WTC11 (cell line): Measurements from ENCODE around the gene STARD13. TPM values are rescaled to one million over a fixed set of nuclear protein-coding genes. Genes with fewer than 3 reads are reported as not detected.

Experiments
- ATAC-seq: fragments of 200-7000 bp; cut with Tn5 transposase; 2 replicates; pipeline ENCODE4 v1.10.0; 2021; ENCODE audit warnings: mild to moderate bottlenecking, moderate library complexity
- CTCF ChIA-PET: fragments of 300-600 bp; sonication (Branson Sonifier 250); formaldehyde crosslinking; loops from one replicate; lab custom pipeline; 2021; ENCODE audit warnings: antibody characterized with exemption; lab: Charles Lee
- POLR2A ChIA-PET: fragments of 350-600 bp; sonication (Branson Sonifier 250); formaldehyde crosslinking; loops from one replicate; lab custom pipeline; 2021; ENCODE audit warnings: antibody characterized with exemption; lab: Charles Lee
- DNase-seq: peaks from one replicate; pipeline ENCODE4 v3.0.0; 2021; ENCODE audit warnings: low spot score
- H3K27ac Mint-ChIP-seq: 2 replicates; pipeline ENCODE4 v1.8.0; 2021; ENCODE audit warnings: mixed read lengths
- H3K27me3 Mint-ChIP-seq: 2 replicates; pipeline ENCODE4 v1.8.0; 2021; ENCODE audit warnings: low read depth, mild to moderate bottlenecking, moderate library complexity, mixed read lengths
- H3K36me3 Mint-ChIP-seq: 2 replicates; pipeline ENCODE4 v1.8.0; 2021; ENCODE audit warnings: mixed read lengths
- H3K4me1 Mint-ChIP-seq: 2 replicates; pipeline ENCODE4 v1.8.0; 2022; ENCODE audit warnings: mixed read lengths
- H3K4me3 Mint-ChIP-seq: 2 replicates; pipeline ENCODE4 v1.8.0; 2021; ENCODE audit warnings: mild to moderate bottlenecking, moderate library complexity, mixed read lengths
- H3K9me3 Mint-ChIP-seq: 2 replicates; pipeline ENCODE4 v1.8.0; 2021; ENCODE audit warnings: mixed read lengths
- AFF4 ChIP-seq: sonication (generic); formaldehyde crosslinking; IDR thresholded peaks from 2 replicates; pipeline ENCODE4 v1.8.1; 2023; ENCODE audit warnings: mild to moderate bottlenecking, missing genetic modification reagents, borderline replicate concordance
- ATF6 ChIP-seq: sonication (generic); formaldehyde crosslinking; IDR thresholded peaks from 2 replicates; pipeline ENCODE4 v1.8.1; 2023; ENCODE audit warnings: mild to moderate bottlenecking, missing genetic modification reagents
- E2F5 ChIP-seq: sonication (generic); formaldehyde crosslinking; IDR thresholded peaks from 2 replicates; pipeline ENCODE4 v1.8.1; 2022; ENCODE audit warnings: mild to moderate bottlenecking, moderate library complexity, missing genetic modification reagents
- EMX1 ChIP-seq: fragments of 250-450 bp; sonication (Bioruptor Pico); IDR thresholded peaks from 2 replicates; pipeline ENCODE4 v1.8.0; 2021; ENCODE audit warnings: mild to moderate bottlenecking
- HMGXB4 ChIP-seq: sonication (generic); formaldehyde crosslinking; IDR thresholded peaks from 2 replicates; pipeline ENCODE4 v1.8.1; 2023; ENCODE audit warnings: mild to moderate bottlenecking, moderate library complexity, missing genetic modification reagents
- JAZF1 ChIP-seq: fragments of 250-450 bp; sonication (Bioruptor Pico); IDR thresholded peaks from 2 replicates; pipeline ENCODE4 v1.9.0; 2021; ENCODE audit warnings: moderate library complexity, mild to moderate bottlenecking, inconsistent platforms
- KAT7 ChIP-seq: sonication (generic); formaldehyde crosslinking; IDR thresholded peaks from 2 replicates; pipeline ENCODE4 v1.8.1; 2023; ENCODE audit warnings: missing genetic modification reagents, mild to moderate bottlenecking, borderline replicate concordance
- MXD4 ChIP-seq: fragments of 250-450 bp; sonication (Bioruptor Pico); IDR thresholded peaks from 2 replicates; pipeline ENCODE4 v1.8.0; 2021; ENCODE audit warnings: mild to moderate bottlenecking, moderate library complexity, borderline replicate concordance
- NFATC4 ChIP-seq: fragments of 250-450 bp; sonication (Bioruptor Pico); IDR thresholded peaks from 2 replicates; pipeline ENCODE4 v1.9.0; 2021; ENCODE audit warnings: mild to moderate bottlenecking
- NFE2L1 ChIP-seq: sonication (generic); formaldehyde crosslinking; IDR thresholded peaks from 2 replicates; pipeline ENCODE4 v1.8.1; 2023; ENCODE audit warnings: missing genetic modification reagents
- NR2C2 ChIP-seq: sonication (generic); formaldehyde crosslinking; IDR thresholded peaks from 2 replicates; pipeline ENCODE4 v1.8.0; 2022; ENCODE audit warnings: mild to moderate bottlenecking, missing genetic modification reagents
- OVOL2 ChIP-seq: fragments of 250-450 bp; sonication (Bioruptor Pico); IDR thresholded peaks from 2 replicates; pipeline ENCODE4 v1.9.0; 2021; ENCODE audit warnings: mild to moderate bottlenecking, borderline replicate concordance
- PRDM15 ChIP-seq: sonication (generic); formaldehyde crosslinking; IDR thresholded peaks from 2 replicates; pipeline ENCODE4 v1.8.0; 2022; ENCODE audit warnings: missing genetic modification reagents
- TP53 ChIP-seq: sonication (generic); formaldehyde crosslinking; IDR thresholded peaks from 2 replicates; pipeline ENCODE4 v1.8.1; 2023; ENCODE audit warnings: mild to moderate bottlenecking, missing genetic modification reagents
- ZNF138 ChIP-seq: sonication (generic); formaldehyde crosslinking; conservative IDR thresholded peaks from 2 replicates; pipeline ENCODE4 v1.8.1; 2022; ENCODE audit warnings: mild to moderate bottlenecking, moderate library complexity, missing genetic modification reagents
- ZNF263 ChIP-seq: sonication (generic); formaldehyde crosslinking; IDR thresholded peaks from 2 replicates; pipeline ENCODE4 v1.8.1; 2022; ENCODE audit warnings: low read depth, mild to moderate bottlenecking, moderate library complexity, missing genetic modification reagents
- ZNF317 ChIP-seq: sonication (generic); formaldehyde crosslinking; IDR thresholded peaks from 2 replicates; pipeline ENCODE4 v1.8.1; 2023; ENCODE audit warnings: low read depth, mild to moderate bottlenecking, moderate library complexity, missing genetic modification reagents, borderline replicate concordance
- total RNA-seq: library from RNA; stranded (reverse); gene quantifications from 3 replicates; pipeline ENCODE4 v1.2.3, GENCODE V29; 2021
- TF ChIP-seq, protein P1 (sequence below): sonication (generic); formaldehyde crosslinking; IDR thresholded peaks from 2 replicates; pipeline ENCODE4 v1.8.1; 2022; ENCODE audit warnings: low read depth, mild to moderate bottlenecking, moderate library complexity, missing genetic modification reagents, borderline replicate concordance

Gene STARD13
- total RNA-seq, 1 experiment from 2014 or later: 4.4 TPM

DNA sequence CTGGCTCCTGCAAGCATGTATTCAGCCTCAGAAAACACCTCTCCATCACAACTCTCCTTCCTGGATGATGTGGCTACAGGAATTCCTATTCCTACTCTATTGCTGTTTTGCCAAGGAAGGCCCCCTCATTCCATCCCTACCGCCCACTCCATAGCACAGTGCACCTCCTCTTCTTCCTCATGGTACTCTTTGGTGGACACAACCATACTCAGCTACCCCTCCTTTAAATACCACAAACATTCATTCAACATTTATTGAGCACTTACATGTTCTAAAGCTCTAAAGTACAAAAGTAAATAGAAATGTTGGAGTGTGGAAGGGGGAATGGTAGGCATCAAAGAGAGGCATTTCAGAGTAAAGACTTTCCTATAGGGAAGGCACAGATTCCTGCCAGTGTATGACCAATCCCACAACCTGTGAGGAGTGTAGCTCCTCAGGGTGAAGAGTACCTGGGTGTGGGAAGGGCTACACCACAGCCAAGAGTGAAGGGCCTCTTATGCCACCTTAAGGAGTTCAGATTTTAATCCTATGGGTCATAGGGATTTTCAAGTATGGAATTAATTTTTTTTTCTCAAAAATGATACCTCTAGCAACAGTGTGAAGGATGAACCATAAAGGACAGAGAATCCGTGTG, 42.5 kb downstream of the STARD13 start:
- H3K4me3 Mint-ChIP-seq: no peak overlapping the region
- POLR2A ChIA-PET: interaction anchor here (1.4 kb wide), 1 partner anchor 42 kb away, joined by 3 read pairs; the partner anchor contains the start of gene STARD13
- no peak overlapping the region for H3K27ac Mint-ChIP-seq

More for the DNA sequence above, 42.5 kb downstream of the STARD13 start:
- Mint-ChIP-seq H3K36me3 (peaks cover 24% of the 10 kb centered on the region), H3K9me3 (peaks cover 27% of the 10 kb centered on the region), H3K27me3 (no peaks in the 10 kb centered on the region)
- ATAC-seq (no peak), DNase-seq (no peak)
- TF ChIP-seq ZNF317 (CRISPR knock-in tag) (no peak), OVOL2 (no peak), NFATC4 (CRISPR knock-in tag) (no peak), NFE2L1 (CRISPR knock-in tag) (no peak), ZNF263 (no peak), NR2C2 (CRISPR knock-in tag) (no peak), AFF4 (CRISPR knock-in tag) (no peak), JAZF1 (CRISPR knock-in tag) (no peak), E2F5 (CRISPR knock-in tag) (no peak), ZNF138 (CRISPR knock-in tag) (no peak), HMGXB4 (no peak), ATF6 (CRISPR knock-in tag) (no peak), KAT7 (CRISPR knock-in tag) (no peak), MXD4 (CRISPR knock-in tag) (no peak), EMX1 (CRISPR knock-in tag) (no peak), PRDM15 (CRISPR knock-in tag) (no peak), TP53 (CRISPR knock-in tag) (no peak)
- TF ChIP-seq, protein P1, sequence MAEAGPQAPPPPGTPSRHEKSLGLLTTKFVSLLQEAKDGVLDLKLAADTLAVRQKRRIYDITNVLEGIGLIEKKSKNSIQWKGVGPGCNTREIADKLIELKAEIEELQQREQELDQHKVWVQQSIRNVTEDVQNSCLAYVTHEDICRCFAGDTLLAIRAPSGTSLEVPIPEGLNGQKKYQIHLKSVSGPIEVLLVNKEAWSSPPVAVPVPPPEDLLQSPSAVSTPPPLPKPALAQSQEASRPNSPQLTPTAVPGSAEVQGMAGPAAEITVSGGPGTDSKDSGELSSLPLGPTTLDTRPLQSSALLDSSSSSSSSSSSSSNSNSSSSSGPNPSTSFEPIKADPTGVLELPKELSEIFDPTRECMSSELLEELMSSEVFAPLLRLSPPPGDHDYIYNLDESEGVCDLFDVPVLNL: no peak
- TF ChIP-seq, all 79 proteins: peak for 0
- CTCF ChIA-PET: no interaction called here
- 0 out of 2 replicates have a peak, but pooled peaks cover 2% of the 10 kb centered on the region for H3K4me1 Mint-ChIP-seq
